ENCODE results near the gene SEPTIN1.

SEPTIN1 gene

GRCh38 chr16:30377050-30377811 lies 5.1 kb downstream of the SEPTIN1 start:
- DNase-seq (ENCODE audit: low spot score): no peak

DNA sequence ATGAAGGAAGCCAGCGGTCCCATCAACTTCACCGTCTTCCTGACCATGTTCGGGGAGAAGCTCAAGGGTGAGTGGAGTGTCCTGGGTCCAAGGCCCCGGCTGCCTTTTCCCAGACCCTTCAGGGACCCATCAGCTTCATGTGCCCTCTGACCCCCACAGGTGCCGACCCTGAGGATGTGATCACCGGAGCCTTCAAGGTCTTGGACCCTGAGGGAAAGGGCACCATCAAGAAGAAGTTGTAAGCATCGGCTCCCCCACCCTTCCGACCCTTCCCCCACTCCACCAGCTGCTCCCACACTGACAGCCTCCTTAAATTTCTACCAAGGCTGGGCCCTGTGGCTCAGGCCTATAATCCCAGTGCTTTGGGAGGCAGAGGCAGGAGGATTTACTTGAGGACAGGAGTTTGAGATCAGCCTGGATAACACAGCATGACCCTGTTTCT lies 5.9 kb downstream of the SEPTIN1 start:
- no peak for DNase-seq (ENCODE audit: low spot score)

DNA sequence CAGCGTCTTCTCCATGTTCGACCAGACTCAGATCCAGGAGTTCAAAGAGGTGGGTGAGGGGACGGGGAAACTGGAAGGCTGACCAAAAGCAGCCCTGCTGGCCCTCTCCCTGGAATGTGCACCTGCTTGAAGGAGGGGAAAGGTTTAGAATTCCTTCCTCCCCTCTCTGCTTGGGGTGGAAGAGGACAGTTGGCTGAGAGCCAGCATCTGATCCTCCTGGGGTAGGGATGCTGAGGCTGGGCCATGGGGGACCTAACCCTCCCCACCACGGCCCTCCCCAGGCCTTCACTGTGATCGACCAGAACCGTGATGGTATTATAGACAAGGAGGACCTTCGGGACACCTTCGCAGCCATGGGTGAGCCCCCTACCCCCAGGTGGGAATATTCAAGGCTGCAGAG lies 6.5 kb downstream of the SEPTIN1 start:
- DNase-seq (ENCODE audit: low spot score): no peak

DNA sequence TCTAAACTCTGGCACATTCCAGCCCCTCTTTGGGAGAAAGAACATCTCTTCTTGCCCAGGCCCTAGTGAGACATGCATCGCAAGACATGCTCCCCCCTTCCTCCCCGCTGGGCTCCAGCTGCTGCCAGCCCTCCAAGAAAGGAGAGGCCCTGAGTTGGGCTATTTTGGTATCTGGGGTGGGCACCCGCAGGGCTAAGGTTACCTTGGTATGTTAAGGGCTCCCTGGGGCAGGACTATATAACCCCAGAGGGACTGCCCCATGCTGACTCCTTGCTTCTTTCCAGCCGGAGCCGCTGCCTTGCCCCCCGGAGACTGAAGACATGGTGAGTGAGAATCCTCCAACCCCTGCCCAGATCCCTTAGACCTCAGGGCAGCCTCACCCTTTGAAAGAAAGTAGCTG lies 7.8 kb downstream of the SEPTIN1 start, which contains the start of gene MYL11:
Gene MYL11 (plus strand): TSS at position 265 of the 400 bp plus-strand sequence. CDS start 56 bp downstream, at position 321.
- DNase-seq (ENCODE audit: low spot score): no peak

- DNase-seq (ENCODE audit: low spot score): no peak
These were observed 9.6 kb downstream of the SEPTIN1 start for GRCh38 chr16:30372725-30373124.

- no peak for DNase-seq (ENCODE audit: low spot score)
These were observed 10.2 kb downstream of the SEPTIN1 start for GRCh38 chr16:30372038-30372712.

GRCh38 chr16:30371248-30371816 lies 11.0 kb downstream of the SEPTIN1 start:
- no peak for DNase-seq (ENCODE audit: low spot score)

GRCh38 chr16:30370456-30371247 lies 11.7 kb downstream of the SEPTIN1 start, which contains the start of gene TBC1D10B:
Gene TBC1D10B (minus strand): TSS chr16:30370494. CDS start chr16:30370183, 311 bp downstream.
- peak; percentile 99 for DNase-seq (ENCODE audit: low spot score)

DNA sequence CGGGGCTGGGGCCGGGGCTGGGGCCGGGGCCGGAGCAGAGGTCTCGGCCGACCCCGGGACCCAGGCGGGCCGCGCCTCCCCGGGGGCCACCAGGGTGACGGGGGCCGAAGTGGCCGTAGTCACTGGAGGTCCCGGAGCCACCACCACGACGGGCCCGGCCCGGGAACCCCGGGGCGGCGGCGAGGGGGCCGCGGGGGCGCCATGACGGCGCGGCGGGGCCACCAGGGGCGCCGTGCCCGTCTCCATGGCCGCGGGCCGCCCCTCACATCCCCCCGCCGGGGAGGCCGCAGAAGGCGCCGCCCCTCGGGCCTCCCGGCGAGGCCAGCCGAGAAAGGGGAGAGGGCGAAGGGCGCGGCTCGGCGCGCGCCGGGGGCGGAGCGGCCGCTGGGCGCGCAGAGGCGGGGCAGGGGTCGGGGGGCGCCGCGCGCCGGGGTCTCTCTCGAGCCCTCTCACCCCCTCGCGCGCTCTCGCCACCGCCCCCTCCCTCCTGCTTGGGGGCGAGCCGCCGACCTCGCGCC lies 12.4 kb downstream of the SEPTIN1 start:
- no peak for DNase-seq (ENCODE audit: low spot score)

- DNase-seq (ENCODE audit: low spot score): no peak
These were observed 13.0 kb downstream of the SEPTIN1 start for GRCh38 chr16:30369091-30369937.

GRCh38 chr16:30368792-30369090 lies 13.6 kb downstream of the SEPTIN1 start:
- no peak for DNase-seq (ENCODE audit: low spot score)

- DNase-seq (ENCODE audit: low spot score): no peak
These were observed 14.1 kb downstream of the SEPTIN1 start for GRCh38 chr16:30368122-30368791.

DNA sequence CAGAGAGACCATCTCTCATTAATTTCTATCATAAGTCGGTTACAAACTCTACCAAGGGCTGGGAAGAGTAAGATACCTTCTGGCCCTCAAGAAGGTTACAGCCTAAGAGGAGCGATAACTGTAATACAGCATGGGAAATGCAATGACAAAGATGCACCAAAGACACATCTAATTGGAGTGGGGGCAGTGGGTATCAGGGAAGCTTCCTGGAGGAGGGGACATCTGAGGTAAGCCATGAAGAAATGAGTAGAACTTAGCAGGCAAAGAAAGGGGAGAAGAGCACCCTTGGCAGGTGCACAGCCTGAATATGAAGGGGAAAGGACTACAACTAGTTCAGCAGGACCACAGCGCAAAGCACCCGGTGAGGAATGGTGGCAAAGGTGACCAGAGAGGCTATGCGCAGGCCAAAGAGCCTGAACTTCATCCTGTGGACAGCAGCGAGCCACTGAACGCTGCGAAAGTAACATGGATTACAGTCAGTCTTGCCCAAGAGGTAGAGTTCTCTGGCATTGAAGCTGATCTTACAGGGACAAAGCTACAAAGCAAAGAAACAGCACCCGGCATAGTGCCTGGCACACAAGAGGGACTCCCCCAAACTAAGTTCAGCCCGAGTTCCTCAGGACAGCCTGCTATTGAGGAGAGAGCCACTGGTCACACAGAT lies 14.9 kb downstream of the SEPTIN1 start:
- DNase-seq (ENCODE audit: low spot score): no peak

DNA sequence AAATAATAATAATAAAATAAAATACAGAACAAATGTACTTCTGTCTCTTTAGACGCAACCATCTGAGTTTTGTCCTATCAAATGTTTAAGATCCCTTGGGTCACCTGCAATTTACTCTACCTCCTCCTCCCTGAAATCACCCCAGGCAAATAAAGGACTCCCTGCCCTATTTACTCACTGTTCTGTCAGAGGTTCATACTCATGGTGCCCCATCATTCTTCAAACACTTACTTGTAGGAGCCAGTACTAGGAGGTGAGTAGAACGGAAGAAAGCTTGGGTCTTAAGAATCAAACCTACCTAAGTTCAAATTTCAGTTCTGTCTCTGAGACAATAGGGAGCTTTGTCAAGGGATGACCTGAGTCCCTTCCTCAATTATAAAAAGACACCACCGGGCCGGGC lies 15.8 kb downstream of the SEPTIN1 start:
- DNase-seq (ENCODE audit: low spot score): no peak

DNA sequence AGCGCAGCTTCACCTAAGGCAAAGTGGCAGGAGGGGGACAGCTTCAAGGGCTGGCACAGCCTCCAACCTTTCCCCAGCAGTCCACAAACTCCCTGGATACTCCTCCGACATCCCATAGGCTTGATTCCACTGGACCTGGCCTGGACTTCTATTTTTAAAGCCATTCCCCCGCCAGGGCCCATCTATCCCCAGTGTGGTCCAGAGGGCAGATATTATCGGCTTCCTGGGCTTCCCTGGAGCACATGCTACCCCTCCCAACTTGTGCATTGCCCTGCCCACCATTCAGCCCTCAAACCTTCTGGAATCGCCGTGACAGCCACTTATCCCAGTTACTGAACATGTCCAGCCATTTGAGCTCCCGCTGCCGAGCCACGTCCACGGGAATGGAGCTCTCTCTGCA lies 17.2 kb downstream of the SEPTIN1 start:
- DNase-seq (ENCODE audit: low spot score): no peak

- no peak for DNase-seq (ENCODE audit: low spot score)
These were observed 21.2 kb downstream of the SEPTIN1 start for GRCh38 chr16:30361180-30361579.

DNA sequence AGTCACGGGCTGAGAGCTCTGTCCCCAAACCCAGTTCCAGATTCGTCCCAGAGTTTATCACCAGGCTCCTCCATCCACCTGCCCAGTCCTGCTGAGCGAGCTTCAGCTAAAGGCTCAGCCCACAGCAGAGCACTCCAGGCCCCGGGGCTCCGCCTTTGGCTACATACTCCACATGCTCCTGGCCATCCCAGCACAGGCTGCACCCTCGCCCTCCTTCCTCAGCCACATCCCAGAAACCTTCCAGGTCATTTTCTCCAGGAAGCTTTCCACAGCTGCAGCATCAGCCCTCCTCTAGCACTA lies 22.5 kb downstream of the SEPTIN1 start:
- no peak for DNase-seq (ENCODE audit: low spot score)

DNA sequence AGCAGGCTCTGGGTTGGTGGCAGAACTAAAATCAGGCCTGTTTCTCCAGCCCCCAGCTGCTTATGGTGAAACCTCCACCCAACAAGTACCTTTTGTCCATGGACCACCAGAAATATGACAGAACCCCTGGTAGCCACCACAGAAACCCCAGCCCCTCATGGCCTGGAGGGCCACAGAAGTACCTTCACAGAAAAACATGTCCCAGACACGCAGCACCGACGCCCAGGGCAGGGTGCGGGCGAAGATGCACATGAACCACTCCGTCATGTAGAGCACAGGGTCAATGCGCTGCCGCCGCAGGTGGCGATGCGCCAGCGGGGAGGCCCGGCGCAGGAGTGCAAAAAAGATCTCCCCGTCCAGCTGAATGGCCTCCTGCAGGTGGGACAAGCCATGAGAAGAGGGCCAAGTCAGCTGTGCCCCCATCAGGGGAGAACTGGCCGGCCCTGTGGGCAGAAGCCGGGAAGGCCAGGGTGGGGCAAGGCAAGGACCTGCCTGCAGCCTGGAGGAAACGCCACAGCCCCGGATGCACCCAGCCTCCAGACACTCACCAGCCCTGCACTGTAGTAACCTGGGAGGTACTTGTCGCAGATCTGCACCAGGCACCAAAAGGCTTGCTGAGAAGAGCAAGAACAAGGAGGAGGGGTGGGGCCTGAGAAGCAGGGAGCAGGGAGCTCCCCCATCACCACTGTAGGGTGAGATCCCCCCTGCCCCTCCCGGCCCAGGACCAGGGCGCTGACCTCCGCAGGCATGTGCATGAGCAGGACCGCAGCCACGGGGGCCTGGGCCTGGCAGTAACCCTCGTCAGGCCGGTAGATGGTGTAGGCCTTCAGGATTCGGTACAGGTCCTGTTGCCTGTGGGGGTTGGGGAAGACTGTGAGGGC lies 23.1 kb downstream of the SEPTIN1 start:
- DNase-seq (ENCODE audit: low spot score): no peak

GRCh38 chr16:30358577-30358936 lies 23.8 kb downstream of the SEPTIN1 start:
- no peak for DNase-seq (ENCODE audit: low spot score)
